ENCODE results near the gene TNS3. TPM values are rescaled to one million over a fixed set of nuclear protein-coding genes. Genes with fewer than 3 reads are reported as not detected.

TNS3 gene
- total RNA-seq, 1 donor from 2014 or later, result 92.9 TPM

DNA sequence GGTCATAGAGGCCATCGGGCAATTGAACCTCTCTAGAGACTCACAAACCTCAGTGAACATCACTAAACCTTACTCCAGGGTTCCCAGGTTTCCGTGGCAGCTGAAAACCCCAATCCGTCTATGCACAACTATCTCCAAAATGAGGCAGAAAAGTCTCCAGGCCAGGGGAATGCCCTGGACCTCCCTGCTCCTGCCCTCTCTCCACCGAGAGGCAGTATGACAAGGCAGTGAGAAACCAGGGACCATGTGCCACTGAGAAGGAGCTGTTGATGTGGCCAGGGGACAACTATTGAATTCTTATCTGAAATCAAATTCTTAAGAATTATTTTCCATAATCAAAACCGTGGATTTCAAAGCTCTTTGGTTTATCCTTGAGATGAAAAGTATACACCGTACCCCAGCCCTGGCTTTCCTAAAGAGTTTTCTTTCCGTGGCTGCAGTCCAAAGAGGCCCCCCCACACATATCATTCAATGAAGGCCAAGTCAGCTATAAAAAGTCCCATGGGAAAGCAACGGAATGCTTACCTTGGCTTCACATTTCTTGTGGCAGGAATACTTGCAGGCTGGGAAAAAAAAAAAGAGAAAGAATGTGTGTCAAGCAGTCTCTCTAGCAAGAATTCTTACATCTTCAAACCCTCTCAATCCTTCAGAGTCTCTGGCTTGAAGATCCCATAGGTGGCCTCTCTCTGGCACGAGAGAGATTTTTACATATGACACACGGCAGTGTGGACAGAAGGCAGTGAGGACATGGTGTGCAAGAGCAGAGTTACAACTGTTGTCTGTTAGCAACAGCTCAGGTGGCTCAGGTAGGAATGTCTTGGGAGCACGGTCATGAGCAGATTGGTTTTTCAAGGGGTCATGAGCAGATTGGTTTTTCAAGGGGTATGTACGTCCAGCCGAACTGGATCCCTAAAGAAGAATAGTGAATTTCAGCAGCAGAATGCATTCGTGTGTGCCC is 75.2 kb downstream of the TNS3 start:
- H3K9ac ChIP-seq (ENCODE audit: low read length), result peak overlapping the region; percentile 23
- no peaks in the 10 kb centered on the region for H3K9me3 ChIP-seq (ENCODE audit: insufficient read depth, low read depth, low read length)
- peak overlapping the region; percentile 36 for H3K4me2 ChIP-seq (ENCODE audit: low read length)
- peaks cover 72% of the 10 kb centered on the region for H3K79me2 ChIP-seq (ENCODE audit: insufficient read depth, low read length)
- H3K4me1 ChIP-seq (ENCODE audit: insufficient read depth, low read length), result peaks cover 42% of the 10 kb centered on the region
- Mint-ChIP-seq H3K27ac (ENCODE audit: unreplicated experiment) (peak overlapping the region; percentile 89), H3K27me3 (ENCODE audit: low read depth, unreplicated experiment) (no peaks in the 10 kb centered on the region), H3K9me3 (ENCODE audit: unreplicated experiment) (no peaks in the 10 kb centered on the region), H3K4me1 (ENCODE audit: low read depth, unreplicated experiment) (peaks cover 83% of the 10 kb centered on the region), H3K36me3 (ENCODE audit: low read depth, unreplicated experiment) (peaks cover 23% of the 10 kb centered on the region), H3K4me3 (ENCODE audit: unreplicated experiment) (no peak overlapping the region)
- no peaks in the 10 kb centered on the region for H3K36me3 ChIP-seq (ENCODE audit: insufficient read depth, low read length)
- no peak overlapping the region for H3K4me3 ChIP-seq (ENCODE audit: insufficient read depth, low read depth, low read length)
- peaks cover 19% of the 10 kb centered on the region for H4K20me1 ChIP-seq (ENCODE audit: insufficient read depth, low read length)
- H3K27ac ChIP-seq (ENCODE audit: low read depth, low read length), result peak overlapping the region; percentile 39
- no peak overlapping the region for H2AFZ ChIP-seq (ENCODE audit: low read depth, low read length)
- DNase-seq (ENCODE audit: low read depth) (peak; percentile 93), FAIRE-seq (no peak)
- no peaks in the 10 kb centered on the region for H3K27me3 ChIP-seq (ENCODE audit: insufficient read depth, low read length)
- TF ChIP-seq EZH2 (IDR thresholded peaks at IDR 0.05; ENCODE audit: insufficient read depth, low read length), result no peak
- TF ChIP-seq, protein P1, sequence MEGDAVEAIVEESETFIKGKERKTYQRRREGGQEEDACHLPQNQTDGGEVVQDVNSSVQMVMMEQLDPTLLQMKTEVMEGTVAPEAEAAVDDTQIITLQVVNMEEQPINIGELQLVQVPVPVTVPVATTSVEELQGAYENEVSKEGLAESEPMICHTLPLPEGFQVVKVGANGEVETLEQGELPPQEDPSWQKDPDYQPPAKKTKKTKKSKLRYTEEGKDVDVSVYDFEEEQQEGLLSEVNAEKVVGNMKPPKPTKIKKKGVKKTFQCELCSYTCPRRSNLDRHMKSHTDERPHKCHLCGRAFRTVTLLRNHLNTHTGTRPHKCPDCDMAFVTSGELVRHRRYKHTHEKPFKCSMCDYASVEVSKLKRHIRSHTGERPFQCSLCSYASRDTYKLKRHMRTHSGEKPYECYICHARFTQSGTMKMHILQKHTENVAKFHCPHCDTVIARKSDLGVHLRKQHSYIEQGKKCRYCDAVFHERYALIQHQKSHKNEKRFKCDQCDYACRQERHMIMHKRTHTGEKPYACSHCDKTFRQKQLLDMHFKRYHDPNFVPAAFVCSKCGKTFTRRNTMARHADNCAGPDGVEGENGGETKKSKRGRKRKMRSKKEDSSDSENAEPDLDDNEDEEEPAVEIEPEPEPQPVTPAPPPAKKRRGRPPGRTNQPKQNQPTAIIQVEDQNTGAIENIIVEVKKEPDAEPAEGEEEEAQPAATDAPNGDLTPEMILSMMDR (IDR thresholded peaks at IDR 0.05; ENCODE audit: insufficient read depth, low read depth, low read length), result no peak

DNA sequence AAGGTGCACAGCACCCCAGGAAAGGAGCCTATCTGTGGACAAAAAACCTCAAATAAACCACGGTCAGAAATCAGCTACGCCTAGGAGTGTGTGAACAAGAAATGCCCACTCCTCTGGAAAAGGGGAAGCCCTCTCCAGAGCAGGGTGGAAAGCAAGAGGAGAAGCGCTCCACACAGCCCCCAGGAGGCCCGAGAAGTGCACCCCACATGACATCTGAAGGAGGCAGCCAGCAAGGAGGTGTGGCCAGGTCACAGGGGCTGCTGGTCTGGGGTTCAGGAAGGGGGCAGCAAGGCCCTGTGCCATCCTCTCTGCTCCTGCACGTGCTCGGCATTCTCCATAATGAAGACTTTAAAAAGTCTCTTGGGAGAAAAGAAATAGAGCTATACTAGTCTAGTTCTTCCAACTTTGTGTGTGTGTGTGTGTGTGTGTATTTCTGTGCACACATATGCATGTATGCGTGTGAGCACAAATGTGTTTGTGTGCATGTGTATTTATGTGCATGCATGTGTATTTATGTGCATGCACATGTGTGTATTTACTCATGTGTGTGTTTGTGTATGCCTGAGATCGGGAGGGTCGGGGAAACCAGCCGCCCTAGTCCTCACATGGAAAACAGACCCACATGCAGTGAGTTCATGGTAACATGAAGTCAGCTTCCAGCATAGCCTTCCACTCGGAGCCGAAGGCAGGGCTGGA is 76.5 kb downstream of the TNS3 start:
- peak overlapping the region; percentile 29 for H3K4me3 Mint-ChIP-seq (ENCODE audit: unreplicated experiment)
- H3K9ac ChIP-seq (ENCODE audit: low read length), result no peak overlapping the region

More for the DNA sequence above, 76.5 kb downstream of the TNS3 start:
- TF ChIP-seq, protein P1 (IDR thresholded peaks at IDR 0.05; ENCODE audit: insufficient read depth, low read depth, low read length), result no peak
- TF ChIP-seq EZH2 (IDR thresholded peaks at IDR 0.05; ENCODE audit: insufficient read depth, low read length), result no peak
- H3K4me2 ChIP-seq (ENCODE audit: low read length), result no peak overlapping the region
- H3K4me1 ChIP-seq (ENCODE audit: insufficient read depth, low read length), result peaks cover 49% of the 10 kb centered on the region
- peaks cover 20% of the 10 kb centered on the region for H4K20me1 ChIP-seq (ENCODE audit: insufficient read depth, low read length)
- Mint-ChIP-seq H3K9me3 (ENCODE audit: unreplicated experiment) (no peaks in the 10 kb centered on the region), H3K27ac (ENCODE audit: unreplicated experiment) (peak overlapping the region; percentile 89), H3K27me3 (ENCODE audit: low read depth, unreplicated experiment) (no peaks in the 10 kb centered on the region), H3K36me3 (ENCODE audit: low read depth, unreplicated experiment) (peaks cover 23% of the 10 kb centered on the region), H3K4me1 (ENCODE audit: low read depth, unreplicated experiment) (peaks cover 84% of the 10 kb centered on the region)
- no peak overlapping the region for H3K4me3 ChIP-seq (ENCODE audit: insufficient read depth, low read depth, low read length)
- no peaks in the 10 kb centered on the region for H3K9me3 ChIP-seq (ENCODE audit: insufficient read depth, low read depth, low read length)
- peaks cover 68% of the 10 kb centered on the region for H3K79me2 ChIP-seq (ENCODE audit: insufficient read depth, low read length)
- H2AFZ ChIP-seq (ENCODE audit: low read depth, low read length), result no peak overlapping the region
- no peak for FAIRE-seq
- no peaks in the 10 kb centered on the region for H3K36me3 ChIP-seq (ENCODE audit: insufficient read depth, low read length)
- no peaks in the 10 kb centered on the region for H3K27me3 ChIP-seq (ENCODE audit: insufficient read depth, low read length)
- H3K27ac ChIP-seq (ENCODE audit: low read depth, low read length), result no peak overlapping the region
- no peak for DNase-seq (ENCODE audit: low read depth)
